Ovary (tissue), 3 donors: ENCODE measurements around the gene COL8A2.

Experiments used
- POLR2A ChIP-seq: fragments of 450-650 bp; IDR thresholded peaks from one replicate; pipeline ENCODE4 v1.6.1; 2017; ENCODE audit warnings: antibody characterized with exemption, mild to moderate bottlenecking, moderate library complexity
- TF ChIP-seq, protein P1 (sequence below), 3 donors: fragments of 450-650 bp in 2 of 3; fragments of 200-600 bp in 1 of 3; IDR thresholded peaks; one replicate each; pipeline versions ENCODE4 v1.5.1 to v1.8.0; 2016 to 2022; ENCODE audit warnings: antibody characterized with exemption in 3 of 3, mild to moderate bottlenecking in 1 of 3
- donor health status: DM: no; HTN: no; CAD: no.

DNA sequence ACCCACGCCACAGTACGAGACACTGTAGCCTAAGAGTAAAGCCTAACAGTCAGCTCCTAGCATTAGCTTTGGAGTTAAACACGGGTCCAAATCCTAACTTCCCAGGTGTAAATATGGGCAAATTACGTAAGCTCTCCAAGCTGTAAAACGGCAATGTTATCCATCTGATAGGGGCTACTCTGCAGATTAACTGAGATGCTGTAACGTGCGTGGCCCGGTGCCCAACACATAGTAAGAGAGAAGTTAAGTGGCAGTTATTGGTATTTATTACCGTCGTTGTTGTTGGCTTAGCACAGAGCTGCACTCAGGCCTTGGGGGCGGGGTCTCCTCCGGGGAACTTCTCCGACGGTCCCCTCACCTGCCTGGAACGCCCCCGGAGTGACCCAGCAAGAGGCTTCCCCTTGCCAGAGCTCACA is 23.8 kb upstream of the COL8A2 start:
- TF ChIP-seq, protein P1, sequence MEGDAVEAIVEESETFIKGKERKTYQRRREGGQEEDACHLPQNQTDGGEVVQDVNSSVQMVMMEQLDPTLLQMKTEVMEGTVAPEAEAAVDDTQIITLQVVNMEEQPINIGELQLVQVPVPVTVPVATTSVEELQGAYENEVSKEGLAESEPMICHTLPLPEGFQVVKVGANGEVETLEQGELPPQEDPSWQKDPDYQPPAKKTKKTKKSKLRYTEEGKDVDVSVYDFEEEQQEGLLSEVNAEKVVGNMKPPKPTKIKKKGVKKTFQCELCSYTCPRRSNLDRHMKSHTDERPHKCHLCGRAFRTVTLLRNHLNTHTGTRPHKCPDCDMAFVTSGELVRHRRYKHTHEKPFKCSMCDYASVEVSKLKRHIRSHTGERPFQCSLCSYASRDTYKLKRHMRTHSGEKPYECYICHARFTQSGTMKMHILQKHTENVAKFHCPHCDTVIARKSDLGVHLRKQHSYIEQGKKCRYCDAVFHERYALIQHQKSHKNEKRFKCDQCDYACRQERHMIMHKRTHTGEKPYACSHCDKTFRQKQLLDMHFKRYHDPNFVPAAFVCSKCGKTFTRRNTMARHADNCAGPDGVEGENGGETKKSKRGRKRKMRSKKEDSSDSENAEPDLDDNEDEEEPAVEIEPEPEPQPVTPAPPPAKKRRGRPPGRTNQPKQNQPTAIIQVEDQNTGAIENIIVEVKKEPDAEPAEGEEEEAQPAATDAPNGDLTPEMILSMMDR (IDR thresholded peaks at IDR 0.05), result no peak
- no peak for TF ChIP-seq POLR2A
